H1 (cell line): ENCODE measurements around the gene NQO2. TPM values are rescaled to one million over a fixed set of nuclear protein-coding genes. Genes with fewer than 3 reads are reported as not detected.

Source experiments
- CTCF ChIA-PET: fragments of 300-600 bp; sonication (Branson Sonifier 250); formaldehyde crosslinking; loops from one replicate; lab custom pipeline; 2021; ENCODE audit not compliant: partially characterized antibody; lab: Charles Lee
- POLR2A ChIA-PET: fragments of 300-600 bp; sonication (Branson Sonifier 250); formaldehyde crosslinking; loops from one replicate; lab custom pipeline; 2021; ENCODE audit warnings: inconsistent platforms; ENCODE audit not compliant: partially characterized antibody; lab: Charles Lee
- DNase-seq, 2 experiments: peaks; one replicate each; pipeline versions ENCODE4 v3.0.0 to v3.0.0-alpha.2; 2010 to 2022; ENCODE audit warnings: low spot score in 2 of 2, low read depth in 1 of 2, mixed read lengths in 1 of 2
- FAIRE-seq: peaks from 2 replicates; lab custom pipeline; 2011; peaks lifted over from hg19 to GRCh38; lab: Jason Lieb, UNC
- H2AFZ ChIP-seq: 2 replicates; pipeline ENCODE4 v1.8.1; 2012; ENCODE audit warnings: low read length, inconsistent platforms
- H2AK5ac ChIP-seq: 2 replicates; pipeline ENCODE4 v1.6.1; 2013; ENCODE audit warnings: low read depth, low read length
- H2BK120ac ChIP-seq: replicated peaks from 2 replicates; pipeline ENCODE3; 2013; ENCODE audit warnings: low read depth, low read length, inconsistent platforms
- H2BK12ac ChIP-seq: 2 replicates; pipeline ENCODE4 v1.6.1; 2013; ENCODE audit warnings: low read depth, low read length
- H2BK15ac ChIP-seq: 2 replicates; pipeline ENCODE4 v1.6.1; 2013; ENCODE audit warnings: low read length
- H2BK20ac ChIP-seq: 2 replicates; pipeline ENCODE4 v1.6.1; 2013; ENCODE audit warnings: low read length
- H2BK5ac ChIP-seq: 2 replicates; pipeline ENCODE4 v1.6.1; 2013; ENCODE audit warnings: low read depth, low read length
- H3K14ac ChIP-seq: 2 replicates; pipeline ENCODE4 v1.6.1; 2013; ENCODE audit warnings: inconsistent platforms; ENCODE audit not compliant: insufficient read length
- H3K18ac ChIP-seq: 2 replicates; pipeline ENCODE4 v1.6.1; 2013; ENCODE audit warnings: low read length; ENCODE audit errors: extremely low read depth
- H3K23ac ChIP-seq: 2 replicates; pipeline ENCODE4 v1.6.1; 2013; ENCODE audit warnings: inconsistent platforms; ENCODE audit not compliant: insufficient read length
- H3K23me2 ChIP-seq: 2 replicates; pipeline ENCODE4 v1.6.1; 2013; ENCODE audit warnings: low read depth, low read length
- H3K27ac ChIP-seq: 2 replicates; pipeline ENCODE4 v1.6.1; 2011; ENCODE audit warnings: low read depth, low read length, inconsistent platforms
- H3K27me3 ChIP-seq, 4 experiments: replicated peaks in 1 of 4; 1 replicate in 1 of 4; 2 replicates in 3 of 4; pipeline versions ENCODE4 v1.6.1 to v1.8.1; 2011 to 2013; ENCODE audit warnings: low read length in 3 of 4, mild to moderate bottlenecking in 3 of 4, inconsistent platforms in 2 of 4, mixed read lengths in 2 of 4, moderate library complexity in 1 of 4; ENCODE audit not compliant: control insufficient read depth in 3 of 4, insufficient read depth in 3 of 4; ENCODE audit errors: extremely low read depth in 1 of 4
- H3K36me3 ChIP-seq, 4 experiments: 2 replicates each; pipeline versions ENCODE4 v1.6.1 to v1.8.1; 2011 to 2013; ENCODE audit warnings: mild to moderate bottlenecking in 4 of 4, low read length in 3 of 4, moderate library complexity in 2 of 4, control low read depth in 1 of 4, inconsistent platforms in 1 of 4; ENCODE audit not compliant: insufficient read depth in 4 of 4, control insufficient read depth in 2 of 4
- H3K4ac ChIP-seq: replicated peaks from 2 replicates; pipeline ENCODE3; 2013; ENCODE audit warnings: low read length, low read depth, mixed read lengths, inconsistent platforms; ENCODE audit not compliant: insufficient read length
- H3K4me1 ChIP-seq, 4 experiments: replicated peaks in 1 of 4; 1 replicate in 1 of 4; 2 replicates in 3 of 4; pipeline versions ENCODE4 v1.6.1 to v1.8.1; 2011 to 2013; ENCODE audit warnings: low read length in 3 of 4, inconsistent platforms in 2 of 4, mixed read lengths in 1 of 4; ENCODE audit not compliant: insufficient read depth in 4 of 4, control insufficient read depth in 3 of 4
- H3K4me2 ChIP-seq, 2 experiments: 2 replicates each; pipeline versions ENCODE4 v1.6.1 to v1.8.1; 2011 to 2013; ENCODE audit warnings: low read depth in 2 of 2, low read length in 2 of 2, control low read depth in 1 of 2, inconsistent platforms in 1 of 2, mild to moderate bottlenecking in 1 of 2; ENCODE audit not compliant: insufficient read depth in 1 of 2
- H3K4me3 ChIP-seq, 4 experiments: fragments of 200-600, 300-600 bp in 1 of 4; sonication (generic), shearing (Covaris generic), sonication (Bioruptor Twin) in 1 of 4; 2 replicates each; pipeline versions ENCODE4 v1.5.1 to v1.8.1; 2011 to 2016; ENCODE audit warnings: low read length in 4 of 4, low read depth in 3 of 4, control low read depth in 2 of 4, inconsistent platforms in 2 of 4, mild to moderate bottlenecking in 2 of 4, mixed read lengths in 1 of 4, moderate library complexity in 1 of 4; ENCODE audit not compliant: insufficient read depth in 2 of 4; ENCODE audit errors: extremely low read depth in 1 of 4
- H3K56ac ChIP-seq: replicated peaks from 2 replicates; pipeline ENCODE3; 2013; ENCODE audit warnings: low read depth, mild to moderate bottlenecking, mixed read lengths, low read length, inconsistent platforms; ENCODE audit not compliant: insufficient read length
- H3K79me1 ChIP-seq: 2 replicates; pipeline ENCODE4 v1.6.1; 2013; ENCODE audit warnings: low read depth, low read length, control low read depth
- H3K79me2 ChIP-seq, 2 experiments: 2 replicates each; pipeline versions ENCODE4 v1.6.1 to v1.8.1; 2012 to 2013; ENCODE audit warnings: low read length in 2 of 2, mild to moderate bottlenecking in 2 of 2, inconsistent platforms in 1 of 2; ENCODE audit not compliant: insufficient read depth in 2 of 2, control insufficient read depth in 1 of 2
- H3K9ac ChIP-seq, 4 experiments: replicated peaks in 1 of 4; 1 replicate in 1 of 4; 2 replicates in 3 of 4; pipeline versions ENCODE4 v1.6.1 to v1.8.1; 2011 to 2013; ENCODE audit warnings: low read depth in 3 of 4, low read length in 3 of 4, control low read depth in 2 of 4, mild to moderate bottlenecking in 2 of 4, moderate library complexity in 2 of 4, inconsistent platforms in 1 of 4; ENCODE audit errors: extremely low read depth in 1 of 4
- H3K9me3 ChIP-seq, 2 experiments: 2 replicates each; pipeline versions ENCODE4 v1.6.1 to v1.8.1; 2012 to 2013; ENCODE audit warnings: mild to moderate bottlenecking in 2 of 2, moderate library complexity in 2 of 2, control low read depth in 1 of 2, inconsistent platforms in 1 of 2, low read depth in 1 of 2, low read length in 1 of 2, mixed read lengths in 1 of 2; ENCODE audit not compliant: insufficient read depth in 2 of 2
- H4K20me1 ChIP-seq, 2 experiments: replicated peaks in 1 of 2; 2 replicates each; pipeline versions ENCODE3 to v1.8.1; 2011 to 2013; ENCODE audit warnings: inconsistent platforms in 2 of 2, low read length in 2 of 2, mild to moderate bottlenecking in 1 of 2; ENCODE audit not compliant: insufficient read depth in 2 of 2, control insufficient read depth in 1 of 2
- H4K5ac ChIP-seq: 2 replicates; pipeline ENCODE4 v1.6.1; 2013; ENCODE audit warnings: low read length, low read depth, mixed read lengths, inconsistent platforms; ENCODE audit not compliant: insufficient read length
- H4K8ac ChIP-seq: 2 replicates; pipeline ENCODE4 v1.8.0; 2013; ENCODE audit warnings: mild to moderate bottlenecking, moderate library complexity, low read length, inconsistent platforms; ENCODE audit not compliant: insufficient read depth; ENCODE audit errors: extremely low read depth
- H4K91ac ChIP-seq: replicated peaks from 2 replicates; pipeline ENCODE3; 2013; ENCODE audit warnings: low read length, mixed read lengths, inconsistent platforms; ENCODE audit not compliant: insufficient read length
- BCL11A ChIP-seq, 2 experiments: IDR thresholded peaks; one replicate each; pipeline ENCODE4 v1.6.1; 2011; ENCODE audit warnings: low read depth in 2 of 2, low read length in 2 of 2, mild to moderate bottlenecking in 2 of 2
- CHD1 ChIP-seq: IDR thresholded peaks from 2 replicates; pipeline ENCODE4 v1.6.1; 2012; ENCODE audit warnings: low read depth, low read length, improper control_type of control experiment
- EZH2 ChIP-seq: fragments of 200-600 bp; sonication (generic); IDR thresholded peaks from 2 replicates; pipeline ENCODE4 v1.7.1; 2012; ENCODE audit warnings: low read depth, mild to moderate bottlenecking, moderate library complexity, low read length, inconsistent platforms; ENCODE audit not compliant: severe bottlenecking
- HDAC2 ChIP-seq, 2 experiments: fragments of 300-600 bp in 1 of 2; sonication (generic) in 1 of 2; IDR thresholded peaks; 2 replicates each; pipeline ENCODE4 v1.6.1; 2011 to 2012; ENCODE audit warnings: low read depth in 2 of 2, low read length in 2 of 2, mild to moderate bottlenecking in 2 of 2, moderate library complexity in 2 of 2, borderline replicate concordance in 1 of 2, inconsistent platforms in 1 of 2
- KDM1A ChIP-seq: fragments of 200-600, 300-600 bp; sonication (generic); IDR thresholded peaks from 2 replicates; pipeline ENCODE4 v1.7.1; 2016; ENCODE audit warnings: mild to moderate bottlenecking, low read length, borderline replicate concordance
- TCF12 ChIP-seq: IDR thresholded peaks from 2 replicates; pipeline ENCODE4 v1.6.1; 2011; ENCODE audit warnings: low read depth, mild to moderate bottlenecking, low read length
- WGBS, 2 experiments: shearing (Covaris generic) in 1 of 2; methylation state at CpG; one replicate each; pipeline versions ENCODE4 v1.1.6 to v1.1.7; 2013 to 2015; ENCODE audit warnings: low lambda C conversion rate in 2 of 2, mixed read lengths in 2 of 2, inconsistent platforms in 1 of 2, low coverage in 1 of 2, missing lambda C conversion rate in 1 of 2; ENCODE audit not compliant: insufficient replicate concordance in 2 of 2, insufficient coverage in 1 of 2, insufficient read length in 1 of 2; ENCODE audit errors: extremely low coverage in 1 of 2, missing lambda C conversion rate in 1 of 2; 5-methylcytosine and 5-hydroxymethylcytosine counted together
- polyA plus RNA-seq, 7 experiments: library from polyadenylated mRNA; depleted of rRNA in 3 of 7; stranded (reverse) in 5 of 7; unstranded in 2 of 7; fragments of >200 nt in 5 of 7; fragments of 200-250 nt in 2 of 7; gene quantifications; 1 replicate in 5 of 7; 2 replicates in 1 of 7; 4 replicates in 1 of 7; pipeline versions ENCODE4 v1.2.1 to v1.2.3, GENCODE V29; 2011 to 2013; ENCODE audit warnings: missing spikeins in 2 of 7, mixed read lengths in 2 of 7
- total RNA-seq: library from RNA; stranded (reverse); fragmentation: NEBNext Ultra II Directional; extraction: Animal tissue kit (Norgen Biotek cat#: 25700); gene quantifications from 2 replicates; pipeline ENCODE4 v1.2.1, GENCODE V29; 2021

Gene NQO2
- total and polyA plus RNA-seq, 2 of the 8 experiments (the other 6 are each of a cell fraction or from before 2014, with no cell fraction given): 135 to 168 TPM

DNA sequence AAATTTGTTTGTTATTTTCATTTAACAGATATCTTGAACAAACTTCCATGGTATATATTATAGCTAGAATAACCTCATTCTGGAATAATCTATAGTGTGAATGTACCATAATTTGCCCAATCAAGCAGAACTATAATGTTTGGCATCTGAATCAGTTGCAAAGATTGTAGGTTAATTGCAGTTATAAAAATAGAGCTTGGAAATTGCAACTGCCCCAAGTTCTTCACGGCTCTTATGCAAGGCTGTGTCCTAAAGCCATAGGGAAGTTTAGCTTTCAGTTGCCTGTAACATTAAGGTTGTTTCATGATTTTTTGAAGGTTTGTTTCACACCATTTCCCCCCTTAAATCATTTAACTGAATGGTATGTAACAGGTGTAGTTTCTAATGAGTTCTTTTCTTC lies 19.4 kb downstream of the NQO2 start:
- Histone ChIP-seq H3K18ac (no peak overlapping the region), H3K4me1 (peaks cover 6 to 14% (median 10%) of the 10 kb centered on the region in 4 experiments), H3K4me3 (no peak overlapping the region), H2BK12ac (no peak overlapping the region), H3K27ac (no peak overlapping the region), H2BK120ac (no peak overlapping the region), H3K79me1 (no peaks in the 10 kb centered on the region), H4K20me1 (peaks cover 2 to 4% of the 10 kb centered on the region in 2 experiments), H3K4ac (no peak overlapping the region), H3K36me3 (peaks cover 11 to 60% (median 46%) of the 10 kb centered on the region in 4 experiments), H2AFZ (no peak overlapping the region), H3K9me3 (peaks cover 0 to 2% of the 10 kb centered on the region in 2 experiments; a peak in 1 of 4 replicates), H3K79me2 (no peaks in the 10 kb centered on the region), H4K91ac (no peak overlapping the region), H2BK15ac (no peak overlapping the region), H3K9ac (no peak overlapping the region), H4K5ac (no peak overlapping the region), H3K4me2 (no peak overlapping the region)
- no peak for FAIRE-seq
- DNase-seq: no peak
- POLR2A ChIA-PET: interaction anchor here (0.7 to 5.7 kb wide), 5 partner anchors 9 to 27 kb away, joined by 3 to 33 read pairs (median 4); partner anchors contain the start of gene NQO2
- TF ChIP-seq CHD1 (no peak), TCF12 (no peak), HDAC2 (IDR thresholded peaks at IDR 0.05; ENCODE audit: borderline replicate concordance in 1 of 2, low read depth in 2 of 2, low read length in 2 of 2) (no peak), EZH2 (no peak), BCL11A (IDR thresholded peaks at IDR 0.05; ENCODE audit: low read depth in 2 of 2, low read length in 2 of 2) (no peak), KDM1A (no peak)
- TF ChIP-seq, all 59 proteins: peak for 0
- H2BK5ac ChIP-seq: no peak overlapping the region
- no peaks in the 10 kb centered on the region for H3K27me3 ChIP-seq
- no peak overlapping the region for H3K23ac ChIP-seq
- H4K8ac ChIP-seq: no peak overlapping the region
- CTCF ChIA-PET: interaction anchor here (0.6 to 1.4 kb wide), 5 partner anchors 9 to 392 kb away, joined by 3 to 6 read pairs (median 4); no protein-coding TSS in a partner anchor
- H3K23me2 ChIP-seq: peaks cover 2% of the 10 kb centered on the region; the same call in 1 of the 2 replicates
- no peak overlapping the region for H3K56ac ChIP-seq
- 96% methylated on average over 1 of the region's 1 CpG; no CpG with 5 or more reads in 1 of the 2 experiments for WGBS, 2 experiments
- no peak overlapping the region for H2AK5ac ChIP-seq
- H2BK20ac ChIP-seq: no peak overlapping the region
- no peak overlapping the region for H3K14ac ChIP-seq
